AG10803 (cell line): ENCODE data around the gene FAM47E.

Experiments
- DNase-seq: peaks from one replicate; pipeline ENCODE4 v3.0.0; 2010; ENCODE audit warnings: low read depth
- H3K4me3 ChIP-seq: 2 replicates; pipeline ENCODE4 v1.5.1; 2011; ENCODE audit warnings: mild to moderate bottlenecking, low read length, control low read depth
- CTCF ChIP-seq: conservative IDR thresholded peaks from 2 replicates; pipeline ENCODE4 v1.5.1; 2011; ENCODE audit warnings: mild to moderate bottlenecking, low read length, control low read depth, inconsistent platforms

Gene FAM47E

GRCh38 chr4:76272999-76273398 lies 21.5 kb downstream of the FAM47E start:
- DNase-seq: no peak
- no peak overlapping the region for H3K4me3 ChIP-seq
- TF ChIP-seq CTCF: no peak

GRCh38 chr4:76275486-76276124 lies 24.1 kb downstream of the FAM47E start:
- TF ChIP-seq CTCF: no peak
- H3K4me3 ChIP-seq: no peak overlapping the region
- no peak for DNase-seq

- no peak overlapping the region for H3K4me3 ChIP-seq
- DNase-seq: no peak
- TF ChIP-seq CTCF: no peak
Measured at GRCh38 chr4:76276813-76277212, 25.3 kb downstream of the FAM47E start.

GRCh38 chr4:76277667-76278066 lies 26.1 kb downstream of the FAM47E start:
- no peak overlapping the region for H3K4me3 ChIP-seq
- DNase-seq: no peak
- TF ChIP-seq CTCF: no peak

- DNase-seq: no peak
- TF ChIP-seq CTCF: no peak
- H3K4me3 ChIP-seq: no peak overlapping the region
Measured at GRCh38 chr4:76278583-76278982, 27.1 kb downstream of the FAM47E start.

GRCh38 chr4:76279462-76279861 lies 27.9 kb downstream of the FAM47E start:
- no peak for TF ChIP-seq CTCF
- no peak for DNase-seq
- H3K4me3 ChIP-seq: no peak overlapping the region
